HG03097 (cell line): ENCODE results near the gene ARHGEF7.
"Not testable (repeated sequence)": the region's sequence is repeated elsewhere in the genome, so short reads cannot be mapped to it uniquely, and the experiment has no call there.

Experiments used
- ATAC-seq: cut with Tn5 transposase; IDR thresholded peaks from one replicate; pipeline ENCODE4 v1.9.1; 2021; ENCODE audit not compliant: unreplicated experiment, low FRiP score

ARHGEF7 gene

GRCh38 chr13:111187960-111188541 lies 72.9 kb downstream of the ARHGEF7 start:
- no peak for ATAC-seq

GRCh38 chr13:111189064-111189505 lies 74.0 kb downstream of the ARHGEF7 start:
- not testable (repeated sequence) for ATAC-seq

GRCh38 chr13:111189516-111189915 lies 74.4 kb downstream of the ARHGEF7 start:
- not testable (repeated sequence) for ATAC-seq

GRCh38 chr13:111193223-111193622 lies 78.1 kb downstream of the ARHGEF7 start:
- ATAC-seq, result not testable (repeated sequence)

GRCh38 chr13:111194651-111195050 lies 79.5 kb downstream of the ARHGEF7 start:
- not testable (repeated sequence) for ATAC-seq

GRCh38 chr13:111198732-111199378 lies 83.7 kb downstream of the ARHGEF7 start:
- not testable (repeated sequence) for ATAC-seq

GRCh38 chr13:111201304-111201940 lies 86.3 kb downstream of the ARHGEF7 start:
- no peak for ATAC-seq

- no peak for ATAC-seq
Measured at GRCh38 chr13:111202156-111202621, 87.1 kb downstream of the ARHGEF7 start.

GRCh38 chr13:111202745-111203144 lies 87.6 kb downstream of the ARHGEF7 start:
- ATAC-seq, result peak; percentile 70

GRCh38 chr13:111203736-111204389 lies 88.8 kb downstream of the ARHGEF7 start:
- no peak for ATAC-seq

- no peak for ATAC-seq
Measured at GRCh38 chr13:111204438-111205177, 89.5 kb downstream of the ARHGEF7 start.

GRCh38 chr13:111206148-111206547 lies 91.0 kb downstream of the ARHGEF7 start:
- ATAC-seq, result no peak

- no peak for ATAC-seq
Measured at GRCh38 chr13:111209613-111210012, 94.5 kb downstream of the ARHGEF7 start.

- ATAC-seq, result no peak
Measured at GRCh38 chr13:111210091-111210490, 95.0 kb downstream of the ARHGEF7 start.

- ATAC-seq, result no peak
Measured at GRCh38 chr13:111210544-111211469, 95.7 kb downstream of the ARHGEF7 start.

GRCh38 chr13:111211789-111212516 lies 96.8 kb downstream of the ARHGEF7 start:
- ATAC-seq, result no peak

- no peak for ATAC-seq
Measured at GRCh38 chr13:111212517-111212873, 97.4 kb downstream of the ARHGEF7 start.

- no peak for ATAC-seq
Measured at GRCh38 chr13:111213964-111214726, 99.0 kb downstream of the ARHGEF7 start.
